ENCODE measurements around the gene KRT13. TPM values are rescaled to one million over a fixed set of nuclear protein-coding genes. Genes with fewer than 3 reads are reported as not detected.

The KRT13 gene
- polyA plus RNA-seq, 1 donor from 2014 or later = not detected

- H2AFZ ChIP-seq (ENCODE audit: low read depth, low read length) = no peak overlapping the region
- no peak for TF ChIP-seq EZH2 (IDR thresholded peaks at IDR 0.05; ENCODE audit: borderline replicate concordance, insufficient read depth, low read length, poor library complexity, severe bottlenecking)
- TF ChIP-seq TAF1 (IDR thresholded peaks at IDR 0.05; ENCODE audit: low read depth) = no peak
- TF ChIP-seq RAD21 (conservative IDR thresholded peaks at IDR 0.05) = no peak
- TF ChIP-seq, protein P1, sequence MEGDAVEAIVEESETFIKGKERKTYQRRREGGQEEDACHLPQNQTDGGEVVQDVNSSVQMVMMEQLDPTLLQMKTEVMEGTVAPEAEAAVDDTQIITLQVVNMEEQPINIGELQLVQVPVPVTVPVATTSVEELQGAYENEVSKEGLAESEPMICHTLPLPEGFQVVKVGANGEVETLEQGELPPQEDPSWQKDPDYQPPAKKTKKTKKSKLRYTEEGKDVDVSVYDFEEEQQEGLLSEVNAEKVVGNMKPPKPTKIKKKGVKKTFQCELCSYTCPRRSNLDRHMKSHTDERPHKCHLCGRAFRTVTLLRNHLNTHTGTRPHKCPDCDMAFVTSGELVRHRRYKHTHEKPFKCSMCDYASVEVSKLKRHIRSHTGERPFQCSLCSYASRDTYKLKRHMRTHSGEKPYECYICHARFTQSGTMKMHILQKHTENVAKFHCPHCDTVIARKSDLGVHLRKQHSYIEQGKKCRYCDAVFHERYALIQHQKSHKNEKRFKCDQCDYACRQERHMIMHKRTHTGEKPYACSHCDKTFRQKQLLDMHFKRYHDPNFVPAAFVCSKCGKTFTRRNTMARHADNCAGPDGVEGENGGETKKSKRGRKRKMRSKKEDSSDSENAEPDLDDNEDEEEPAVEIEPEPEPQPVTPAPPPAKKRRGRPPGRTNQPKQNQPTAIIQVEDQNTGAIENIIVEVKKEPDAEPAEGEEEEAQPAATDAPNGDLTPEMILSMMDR (IDR thresholded peaks at IDR 0.05; ENCODE audit: poor library complexity, severe bottlenecking) = no peak
- TF ChIP-seq SMC3 (conservative IDR thresholded peaks at IDR 0.05; ENCODE audit: poor library complexity) = no peak
- TF ChIP-seq, protein P2, sequence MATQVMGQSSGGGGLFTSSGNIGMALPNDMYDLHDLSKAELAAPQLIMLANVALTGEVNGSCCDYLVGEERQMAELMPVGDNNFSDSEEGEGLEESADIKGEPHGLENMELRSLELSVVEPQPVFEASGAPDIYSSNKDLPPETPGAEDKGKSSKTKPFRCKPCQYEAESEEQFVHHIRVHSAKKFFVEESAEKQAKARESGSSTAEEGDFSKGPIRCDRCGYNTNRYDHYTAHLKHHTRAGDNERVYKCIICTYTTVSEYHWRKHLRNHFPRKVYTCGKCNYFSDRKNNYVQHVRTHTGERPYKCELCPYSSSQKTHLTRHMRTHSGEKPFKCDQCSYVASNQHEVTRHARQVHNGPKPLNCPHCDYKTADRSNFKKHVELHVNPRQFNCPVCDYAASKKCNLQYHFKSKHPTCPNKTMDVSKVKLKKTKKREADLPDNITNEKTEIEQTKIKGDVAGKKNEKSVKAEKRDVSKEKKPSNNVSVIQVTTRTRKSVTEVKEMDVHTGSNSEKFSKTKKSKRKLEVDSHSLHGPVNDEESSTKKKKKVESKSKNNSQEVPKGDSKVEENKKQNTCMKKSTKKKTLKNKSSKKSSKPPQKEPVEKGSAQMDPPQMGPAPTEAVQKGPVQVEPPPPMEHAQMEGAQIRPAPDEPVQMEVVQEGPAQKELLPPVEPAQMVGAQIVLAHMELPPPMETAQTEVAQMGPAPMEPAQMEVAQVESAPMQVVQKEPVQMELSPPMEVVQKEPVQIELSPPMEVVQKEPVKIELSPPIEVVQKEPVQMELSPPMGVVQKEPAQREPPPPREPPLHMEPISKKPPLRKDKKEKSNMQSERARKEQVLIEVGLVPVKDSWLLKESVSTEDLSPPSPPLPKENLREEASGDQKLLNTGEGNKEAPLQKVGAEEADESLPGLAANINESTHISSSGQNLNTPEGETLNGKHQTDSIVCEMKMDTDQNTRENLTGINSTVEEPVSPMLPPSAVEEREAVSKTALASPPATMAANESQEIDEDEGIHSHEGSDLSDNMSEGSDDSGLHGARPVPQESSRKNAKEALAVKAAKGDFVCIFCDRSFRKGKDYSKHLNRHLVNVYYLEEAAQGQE (IDR thresholded peaks at IDR 0.05; ENCODE audit: borderline replicate concordance) = no peak
- no peak for TF ChIP-seq MXI1 (conservative IDR thresholded peaks at IDR 0.05; ENCODE audit: poor library complexity, severe bottlenecking)
- TF ChIP-seq POLR2AphosphoS5 (IDR thresholded peaks at IDR 0.05) = no peak
- no peak for TF ChIP-seq EP300 (conservative IDR thresholded peaks at IDR 0.05; ENCODE audit: poor library complexity, severe bottlenecking)
Observed at GRCh38 chr17:41536741-41537613, 31.6 kb upstream of the KRT13 start.

DNA sequence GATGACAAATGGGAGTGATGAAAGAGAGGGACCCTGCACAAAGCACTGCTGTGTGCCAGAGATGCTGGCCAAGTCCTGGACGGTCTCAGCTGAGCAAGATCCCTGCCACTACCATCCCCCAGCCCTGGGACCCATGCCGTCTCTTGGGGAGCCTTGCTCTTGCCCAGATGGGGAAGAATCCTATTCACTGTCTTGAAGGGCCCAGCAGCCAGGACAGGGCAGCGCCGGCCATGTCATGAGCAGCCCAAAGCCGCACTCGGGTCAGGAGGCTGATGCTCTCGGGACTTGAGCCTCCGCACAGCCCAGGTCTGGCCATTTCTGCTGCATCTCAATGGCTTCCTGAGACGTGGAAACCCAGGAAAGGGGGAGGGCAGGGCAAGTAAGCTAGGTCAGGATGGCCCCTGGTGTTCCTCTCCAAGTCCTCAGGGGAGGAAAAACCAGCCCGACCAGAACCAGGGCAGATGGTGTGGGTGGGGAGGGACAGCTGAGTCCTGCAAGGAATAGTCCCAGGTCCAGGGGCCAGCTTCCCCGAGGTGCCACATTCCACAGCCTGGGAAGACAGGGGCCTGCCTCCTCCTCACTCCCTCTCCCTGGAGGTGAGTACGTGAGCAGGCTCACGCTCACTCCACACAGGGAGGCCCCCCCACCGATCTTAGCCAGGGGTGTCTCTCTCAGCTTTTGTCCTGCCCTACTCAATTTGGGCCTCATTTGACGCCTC, 30.5 kb upstream of the KRT13 start:
- H3K9ac ChIP-seq (ENCODE audit: low read length) = no peak overlapping the region
- H3K4me3 ChIP-seq (ENCODE audit: low read length) = no peak overlapping the region
- no peaks in the 10 kb centered on the region for H3K27me3 ChIP-seq (ENCODE audit: insufficient read depth, low read depth, low read length)
- no peaks in the 10 kb centered on the region for H3K79me2 ChIP-seq (replicated peaks; ENCODE audit: insufficient read depth, low read length)
- no peak overlapping the region for H3K27ac ChIP-seq (ENCODE audit: low read length)
- TF ChIP-seq MXI1 (conservative IDR thresholded peaks at IDR 0.05; ENCODE audit: poor library complexity, severe bottlenecking) (no peak), POLR2AphosphoS5 (IDR thresholded peaks at IDR 0.05) (no peak), RAD21 (conservative IDR thresholded peaks at IDR 0.05) (no peak), TAF1 (IDR thresholded peaks at IDR 0.05; ENCODE audit: low read depth) (no peak), EZH2 (IDR thresholded peaks at IDR 0.05; ENCODE audit: borderline replicate concordance, insufficient read depth, low read length, poor library complexity, severe bottlenecking) (no peak), SMC3 (conservative IDR thresholded peaks at IDR 0.05; ENCODE audit: poor library complexity) (no peak), EP300 (conservative IDR thresholded peaks at IDR 0.05; ENCODE audit: poor library complexity, severe bottlenecking) (no peak)
- TF ChIP-seq, protein P1 (IDR thresholded peaks at IDR 0.05; ENCODE audit: poor library complexity, severe bottlenecking) = no peak
- TF ChIP-seq, protein P2 (IDR thresholded peaks at IDR 0.05; ENCODE audit: borderline replicate concordance) = no peak
- no peaks in the 10 kb centered on the region for H4K20me1 ChIP-seq (ENCODE audit: insufficient read depth)
- H3K4me2 ChIP-seq (ENCODE audit: low read length) = no peak overlapping the region
- H3K36me3 ChIP-seq (ENCODE audit: insufficient read depth, low read length) = no peaks in the 10 kb centered on the region
- H2AFZ ChIP-seq (ENCODE audit: low read depth, low read length) = no peak overlapping the region
- H3F3A ChIP-seq (ENCODE audit: insufficient read depth, low read length, poor library complexity, severe bottlenecking) = no peaks in the 10 kb centered on the region
- no peaks in the 10 kb centered on the region for H3K9me3 ChIP-seq (ENCODE audit: low read length)
- H3K9me2 ChIP-seq (ENCODE audit: insufficient read depth, low read length) = no peaks in the 10 kb centered on the region

More at GRCh38 chr17:41536741-41537613, 31.6 kb upstream of the KRT13 start:
- no peaks in the 10 kb centered on the region for H3K9me3 ChIP-seq (ENCODE audit: low read length)
- H3K4me3 ChIP-seq (ENCODE audit: low read length) = no peak overlapping the region
- H3K9ac ChIP-seq (ENCODE audit: low read length) = no peak overlapping the region
- no peaks in the 10 kb centered on the region for H3K79me2 ChIP-seq (replicated peaks; ENCODE audit: insufficient read depth, low read length)
- no peaks in the 10 kb centered on the region for H3K27me3 ChIP-seq (ENCODE audit: insufficient read depth, low read depth, low read length)
- no peak overlapping the region for H3K4me2 ChIP-seq (ENCODE audit: low read length)
- H3K27ac ChIP-seq (ENCODE audit: low read length) = no peak overlapping the region
- no peaks in the 10 kb centered on the region for H3K9me2 ChIP-seq (ENCODE audit: insufficient read depth, low read length)
- H3K36me3 ChIP-seq (ENCODE audit: insufficient read depth, low read length) = no peaks in the 10 kb centered on the region
- no peaks in the 10 kb centered on the region for H4K20me1 ChIP-seq (ENCODE audit: insufficient read depth)
- H3F3A ChIP-seq (ENCODE audit: insufficient read depth, low read length, poor library complexity, severe bottlenecking) = no peaks in the 10 kb centered on the region

Measured in neural cell (in vitro differentiated cells).